NCI-H82 treated with DMSO at 0.1 percent for 48 hours (cell line): ENCODE data around the gene FTMT.
"Not testable (repeated sequence)": the region's sequence is repeated elsewhere in the genome, so short reads cannot be mapped to it uniquely, and the experiment has no call there.

ENCODE experiments used
- DNase-seq: peaks from one replicate; lab custom pipeline; 2025; ENCODE audit not compliant: unreplicated experiment; lab: John Stamatoyannopoulos, UW

FTMT gene

DNA sequence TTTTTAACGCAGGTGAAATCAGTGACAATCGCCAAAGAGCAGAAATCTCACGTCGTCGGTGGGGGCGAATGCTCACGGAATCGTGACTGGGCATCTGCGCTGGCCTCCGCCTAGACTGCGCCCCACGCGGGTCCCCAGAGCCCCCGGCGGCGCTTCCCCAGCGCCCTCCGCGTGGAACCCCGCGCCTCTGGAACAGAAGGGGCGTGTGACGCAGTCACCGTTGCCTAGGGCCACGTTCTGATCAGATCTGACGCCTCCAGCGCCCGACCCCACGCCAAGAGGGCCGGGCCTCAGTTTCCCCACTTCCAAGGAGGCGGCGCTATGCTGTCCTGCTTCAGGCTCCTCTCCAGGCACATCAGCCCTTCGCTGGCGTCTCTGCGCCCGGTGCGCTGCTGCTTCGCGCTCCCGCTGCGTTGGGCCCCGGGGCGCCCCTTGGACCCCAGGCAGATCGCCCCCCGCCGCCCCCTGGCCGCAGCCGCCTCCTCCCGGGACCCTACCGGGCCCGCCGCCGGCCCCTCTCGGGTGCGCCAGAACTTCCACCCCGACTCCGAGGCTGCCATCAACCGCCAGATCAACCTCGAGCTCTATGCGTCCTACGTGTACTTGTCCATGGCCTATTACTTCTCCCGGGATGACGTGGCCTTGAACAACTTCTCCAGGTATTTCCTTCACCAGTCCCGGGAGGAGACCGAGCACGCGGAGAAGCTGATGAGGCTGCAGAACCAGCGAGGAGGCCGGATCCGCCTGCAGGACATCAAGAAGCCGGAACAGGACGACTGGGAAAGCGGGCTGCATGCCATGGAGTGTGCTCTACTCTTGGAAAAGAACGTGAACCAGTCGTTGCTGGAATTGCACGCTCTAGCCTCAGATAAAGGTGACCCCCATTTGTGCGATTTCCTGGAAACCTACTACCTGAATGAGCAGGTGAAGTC, at the start of gene FTMT:
TSS of gene FTMT (plus strand) at position 240 of the 932 bp plus-strand sequence. CDS start at position 322, 82 bp downstream.
- no peak for DNase-seq

DNA sequence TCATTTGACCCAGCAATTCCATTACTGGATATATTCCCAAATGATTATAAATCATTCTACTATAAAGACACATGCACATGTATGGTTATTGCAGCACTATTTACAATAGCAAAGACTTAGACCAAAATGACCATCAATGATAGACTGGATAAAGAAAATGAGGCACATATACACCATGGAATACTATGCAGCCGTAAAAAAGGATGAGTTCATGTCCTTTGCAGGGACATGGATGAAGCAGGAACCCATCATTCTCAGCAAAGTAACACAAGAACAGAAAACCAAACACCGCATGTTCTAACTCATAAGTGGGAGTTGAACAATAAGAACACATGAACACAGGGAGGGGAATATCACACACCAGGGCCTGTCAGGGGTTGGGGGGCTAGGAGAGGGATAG, 46.4 kb upstream of the FTMT start:
- DNase-seq, result not testable (repeated sequence)

DNA sequence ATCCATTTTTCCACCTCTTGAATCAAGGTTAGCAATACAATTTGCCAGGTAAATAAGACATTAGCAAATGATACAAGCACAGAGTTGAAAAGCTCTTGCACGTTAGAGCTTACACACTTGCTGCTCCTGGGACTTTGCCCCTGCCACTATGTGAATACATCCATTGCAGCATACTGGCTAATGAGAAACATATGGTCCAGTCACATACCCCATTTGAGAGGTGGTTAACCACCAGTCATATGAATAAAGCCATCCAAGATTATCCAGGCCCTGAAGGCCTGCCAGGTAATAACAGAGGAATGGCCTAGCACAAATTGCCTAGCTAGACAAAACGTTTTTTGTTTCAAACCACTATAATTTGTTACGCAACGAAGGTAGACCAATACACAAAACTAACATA, 45.8 kb upstream of the FTMT start:
- DNase-seq, result no peak

DNA sequence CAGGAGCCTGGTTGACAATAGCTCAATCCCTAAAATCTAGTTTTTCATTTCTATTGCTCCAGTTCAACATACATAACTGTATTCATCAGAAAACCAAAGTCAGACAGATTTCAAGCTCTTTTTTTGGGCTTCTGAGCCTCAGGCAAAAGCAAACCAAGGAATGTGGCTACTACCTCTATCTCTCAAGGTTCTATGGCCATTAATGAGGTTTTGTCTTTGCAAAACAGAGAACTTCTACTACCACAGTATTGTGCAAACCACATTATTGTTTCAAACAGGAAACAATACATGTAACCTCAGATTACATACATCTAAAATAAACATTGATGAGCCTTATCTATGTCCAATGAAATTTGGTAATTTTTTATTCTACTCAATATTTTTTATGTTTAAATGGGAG, 35.5 kb upstream of the FTMT start:
- DNase-seq, result no peak

DNA sequence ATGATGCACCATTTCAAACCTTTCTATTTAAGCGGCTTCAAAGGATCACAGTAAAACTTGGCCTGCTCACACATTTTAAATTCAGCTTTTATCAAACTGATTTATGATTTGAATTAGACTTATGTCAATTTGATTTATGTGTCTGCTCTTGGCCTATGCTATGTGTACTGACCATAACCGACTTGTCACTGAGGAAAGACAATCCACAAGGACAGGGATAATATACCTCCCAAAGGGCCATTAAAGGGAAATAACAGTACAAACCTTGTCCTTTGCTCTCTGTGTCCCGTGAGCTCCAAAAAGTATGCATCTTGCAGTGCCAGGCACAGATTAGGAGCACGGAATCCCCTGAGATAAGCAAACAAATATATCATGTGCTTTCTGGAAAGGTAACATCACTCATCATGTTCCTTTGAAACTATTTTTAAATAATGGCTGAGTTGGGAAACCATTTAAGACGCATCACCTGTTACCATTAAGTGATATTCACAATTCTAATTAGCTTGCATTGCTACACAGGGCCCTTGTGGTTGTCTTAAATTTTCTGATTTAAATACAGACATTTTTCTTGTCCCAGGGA, 31.9 kb upstream of the FTMT start:
- DNase-seq, result no peak

DNA sequence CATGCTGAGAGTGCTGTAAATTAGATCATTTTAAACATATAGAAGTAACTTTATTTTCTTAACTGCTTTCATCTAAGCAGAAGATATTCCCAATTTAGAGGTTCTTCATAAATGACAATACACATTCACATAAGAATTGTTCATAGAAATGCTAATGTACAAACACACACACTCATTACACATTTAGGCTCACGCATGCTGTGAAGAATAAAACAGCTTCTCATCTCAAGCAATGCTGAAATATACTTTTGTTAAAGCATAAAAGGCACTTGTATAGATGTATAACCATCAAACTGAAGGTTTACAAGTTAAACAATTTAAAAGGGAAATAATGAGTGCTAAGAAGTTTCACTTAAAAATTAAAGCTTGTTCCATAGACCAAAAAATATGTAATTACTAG, 18.1 kb upstream of the FTMT start:
- DNase-seq, result no peak

DNA sequence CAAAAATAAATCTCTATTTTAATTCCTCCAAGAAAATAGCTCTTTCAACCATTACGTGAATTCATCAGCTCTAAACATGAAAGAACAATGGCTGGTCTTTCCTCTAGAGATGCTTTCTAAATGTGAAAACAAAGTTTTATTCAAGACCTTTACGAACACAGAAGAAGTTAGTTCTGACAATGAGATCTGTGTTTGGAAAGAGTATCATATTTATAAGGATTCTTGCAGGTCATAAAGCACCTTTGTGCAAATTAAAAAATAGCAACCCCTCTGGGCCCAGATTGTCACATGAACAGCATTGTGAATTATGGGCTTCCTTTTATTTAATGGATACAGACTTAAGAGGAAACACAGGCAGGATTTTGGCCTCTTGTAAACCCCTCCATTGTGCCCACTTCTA, 17.7 kb upstream of the FTMT start:
- DNase-seq, result no peak

DNA sequence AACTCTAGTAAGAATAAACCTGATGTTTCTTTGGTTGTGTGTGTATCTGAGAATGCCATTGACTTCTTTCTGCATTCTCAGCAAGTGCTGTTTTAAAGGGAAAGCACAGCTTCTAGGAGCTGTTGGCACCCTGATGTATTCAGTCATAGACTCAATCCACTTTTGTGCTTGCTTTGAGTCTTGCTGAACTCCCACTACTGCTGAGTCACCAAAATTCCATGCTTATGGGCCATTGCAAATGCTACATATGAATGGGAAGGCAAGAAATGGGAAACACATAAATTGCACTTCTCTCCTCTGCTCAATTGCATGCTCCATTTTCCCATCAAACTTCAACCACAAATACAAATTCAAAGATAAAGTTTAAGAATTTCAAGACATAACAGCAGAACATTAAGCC, 9.8 kb upstream of the FTMT start:
- no peak for DNase-seq

DNA sequence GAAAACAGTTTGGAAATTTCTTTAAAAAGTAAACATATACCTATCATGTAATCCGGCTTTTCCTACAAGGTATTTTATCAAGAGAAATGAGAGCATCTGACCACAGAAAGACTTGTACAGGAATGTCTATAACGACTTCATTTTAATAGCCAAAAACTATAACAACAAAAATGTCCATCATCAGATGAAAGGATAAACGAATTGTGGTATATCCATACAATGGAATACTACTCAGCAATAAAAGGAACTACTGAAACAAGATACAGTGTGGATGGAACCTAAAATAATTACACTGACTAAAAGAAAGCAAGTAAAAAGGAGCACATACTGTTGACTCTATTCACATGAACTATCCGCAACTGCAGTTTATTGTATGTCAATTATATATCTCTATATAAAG, 1.4 kb upstream of the FTMT start:
- DNase-seq, result no peak

DNA sequence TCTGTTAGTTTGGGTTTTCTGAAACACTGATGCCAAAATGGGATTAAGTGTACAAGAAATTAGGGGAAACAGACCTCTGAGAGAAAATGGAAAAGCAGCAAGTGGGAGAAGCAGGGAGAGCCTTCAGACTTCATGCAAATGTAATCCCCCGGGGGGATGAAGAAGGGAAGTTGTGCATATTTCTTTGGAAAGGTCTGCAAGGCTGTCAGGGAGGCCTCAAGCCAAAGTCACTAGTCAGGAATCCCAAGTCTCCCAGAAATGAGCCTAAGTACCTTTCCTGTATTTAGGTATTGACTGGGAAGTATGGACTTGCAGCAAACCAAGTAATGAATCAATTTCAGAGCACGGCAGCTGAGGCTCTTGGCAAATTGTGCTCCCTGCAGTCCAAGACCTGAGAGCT, 2.2 kb downstream of the FTMT start:
- DNase-seq, result no peak

DNA sequence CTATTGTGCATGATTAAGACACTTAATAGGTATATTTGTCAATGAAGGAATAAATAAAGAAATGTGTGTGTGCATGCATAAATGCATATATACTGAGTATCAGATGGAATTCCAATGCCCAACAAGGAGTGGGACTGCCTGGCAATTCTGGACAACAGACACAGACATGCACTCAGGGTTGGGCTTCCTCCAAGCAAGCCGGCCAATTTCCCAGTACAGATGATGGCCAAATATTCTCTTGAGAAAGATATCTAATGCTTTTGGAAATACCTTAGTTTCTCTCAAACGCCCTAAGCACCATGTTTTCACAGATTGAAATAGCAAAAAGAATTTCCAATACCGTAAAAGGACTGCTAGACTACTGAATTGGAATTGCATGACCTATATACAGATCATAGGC, 11.1 kb downstream of the FTMT start:
- DNase-seq, result no peak

DNA sequence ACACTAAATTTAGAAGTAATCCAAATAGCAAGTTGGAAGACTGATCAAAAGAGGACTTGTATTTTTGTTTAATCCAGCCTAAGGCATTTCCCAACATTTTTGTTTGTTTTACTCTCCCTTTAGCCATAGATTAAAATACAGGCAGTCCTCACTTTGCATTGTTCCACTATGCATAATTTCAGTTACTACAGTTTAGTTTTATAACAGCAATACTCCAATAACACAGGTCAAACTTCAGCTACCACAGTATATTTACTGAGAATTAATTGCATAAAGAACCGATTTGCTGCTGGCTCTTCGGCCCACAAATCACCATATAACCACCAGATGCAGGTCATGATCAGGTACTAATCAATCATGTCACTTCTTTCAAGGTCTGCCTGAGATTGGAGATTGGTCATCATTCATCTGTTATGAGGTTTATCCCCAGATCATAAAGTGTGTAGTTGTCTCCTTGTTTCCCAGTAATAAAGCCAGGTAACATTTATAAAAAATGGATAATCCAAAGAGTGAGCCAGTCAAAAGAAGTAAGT, 12.1 kb downstream of the FTMT start:
- no peak for DNase-seq

DNA sequence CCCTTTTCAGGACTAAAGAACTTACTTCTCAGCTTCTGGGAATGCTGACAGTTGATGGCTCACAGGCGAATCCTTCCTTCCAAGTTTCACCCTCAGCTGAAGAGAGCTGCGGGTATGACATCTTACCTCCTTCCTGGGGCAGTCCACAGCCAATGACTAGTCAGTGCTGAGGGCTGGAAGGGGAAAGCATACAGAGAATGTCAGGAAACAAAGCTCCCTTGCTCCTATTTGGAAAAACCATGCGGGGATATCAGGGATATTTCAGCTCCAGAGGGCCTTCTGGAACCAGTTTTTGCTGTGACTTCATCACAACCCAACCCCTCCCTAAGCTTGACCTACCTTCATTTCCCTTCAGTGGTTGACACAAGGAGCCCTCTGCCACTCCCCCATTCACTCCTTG, 15.7 kb downstream of the FTMT start:
- no peak for DNase-seq

DNA sequence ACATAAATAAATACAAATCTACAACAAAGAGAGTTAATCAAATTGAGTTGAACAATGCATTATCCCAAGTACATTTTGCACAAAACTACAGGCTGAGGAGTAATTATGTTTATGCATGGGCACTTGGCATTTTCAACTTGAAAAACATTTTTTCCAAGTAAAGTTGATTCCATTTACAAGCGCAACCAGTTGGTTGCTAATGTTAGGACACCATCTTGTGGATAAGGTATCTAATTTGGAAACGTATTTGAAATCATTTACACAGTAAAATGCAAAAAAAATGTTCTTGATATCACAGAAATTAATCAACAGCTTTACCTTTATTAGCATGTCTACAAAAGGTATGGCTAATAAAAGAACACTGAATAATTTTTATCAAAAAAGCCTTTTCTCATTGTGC, 18.8 kb downstream of the FTMT start:
- DNase-seq, result no peak

DNA sequence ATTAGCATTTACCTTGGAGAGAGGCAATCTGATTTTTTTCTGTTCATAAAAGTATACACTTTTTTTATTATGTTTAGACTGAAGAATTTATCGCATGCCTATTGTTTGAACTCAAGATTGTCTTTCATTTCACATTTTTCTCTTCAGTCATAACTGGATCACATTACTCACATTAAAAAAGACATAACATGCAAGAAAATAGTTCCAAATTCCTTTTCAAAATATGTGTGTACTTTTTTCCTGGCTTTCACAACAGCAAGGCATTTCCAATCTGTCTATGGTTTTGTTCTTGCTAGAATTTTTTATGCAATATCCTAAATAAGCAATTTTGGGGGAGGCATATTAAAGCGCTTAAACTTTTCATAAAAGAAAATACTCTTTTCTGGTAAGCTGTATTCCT, 21.2 kb downstream of the FTMT start:
- DNase-seq, result no peak

DNA sequence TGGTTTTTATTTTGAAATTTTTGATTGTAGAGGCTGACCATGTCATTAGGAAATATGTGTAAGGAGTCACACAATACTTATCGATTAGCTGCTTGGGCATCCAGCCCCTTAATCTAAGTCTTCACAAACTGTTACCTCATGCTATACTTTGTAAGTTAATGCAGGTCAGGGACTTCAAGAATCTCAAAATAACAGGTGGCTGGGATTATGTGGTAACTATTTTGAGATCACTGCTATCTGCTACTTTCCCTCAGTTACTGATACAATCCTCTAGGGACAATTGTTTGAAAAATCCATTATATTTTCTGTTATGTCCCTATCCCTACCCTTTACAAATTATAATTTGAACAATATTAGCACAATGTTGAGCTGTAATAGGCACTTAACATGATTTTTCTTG, 21.7 kb downstream of the FTMT start:
- no peak for DNase-seq

DNA sequence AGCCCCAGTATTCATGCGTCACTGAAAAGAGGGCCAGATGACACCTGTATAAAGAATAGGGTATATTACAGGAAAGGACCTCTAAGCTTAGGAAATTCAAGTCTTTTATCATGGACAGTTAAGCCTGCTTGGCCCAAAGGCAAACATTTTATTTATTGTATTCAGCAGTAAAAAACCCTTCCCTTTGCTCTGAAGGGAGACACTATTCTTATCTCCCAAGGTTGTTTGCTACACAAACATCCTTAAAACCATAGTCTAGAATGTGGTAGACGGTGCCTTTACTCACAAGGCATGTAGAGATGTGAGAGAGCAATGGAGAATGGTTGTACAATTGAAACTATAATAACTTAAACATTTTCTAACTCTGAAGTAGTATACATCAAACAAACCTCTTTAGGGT, 33.9 kb downstream of the FTMT start:
- DNase-seq, result no peak

DNA sequence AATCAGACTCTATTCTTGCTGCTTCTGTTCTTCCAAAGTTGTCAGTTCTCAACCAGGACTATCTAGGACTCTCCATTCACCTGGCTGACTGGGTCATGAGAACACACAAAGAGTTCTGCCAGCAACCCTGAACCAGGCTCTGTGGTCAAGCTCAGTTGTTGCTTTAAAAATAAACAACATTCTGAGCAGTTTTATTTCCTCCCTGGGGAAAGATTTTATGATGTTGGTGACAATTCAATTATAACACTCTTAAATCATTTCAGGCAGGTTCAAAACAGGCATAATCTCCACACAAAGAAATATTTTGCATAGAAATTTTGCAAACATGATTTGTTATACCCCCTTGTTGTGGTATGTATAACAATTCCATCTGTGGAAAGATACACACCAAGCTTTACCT, 36.0 kb downstream of the FTMT start:
- no peak for DNase-seq

DNA sequence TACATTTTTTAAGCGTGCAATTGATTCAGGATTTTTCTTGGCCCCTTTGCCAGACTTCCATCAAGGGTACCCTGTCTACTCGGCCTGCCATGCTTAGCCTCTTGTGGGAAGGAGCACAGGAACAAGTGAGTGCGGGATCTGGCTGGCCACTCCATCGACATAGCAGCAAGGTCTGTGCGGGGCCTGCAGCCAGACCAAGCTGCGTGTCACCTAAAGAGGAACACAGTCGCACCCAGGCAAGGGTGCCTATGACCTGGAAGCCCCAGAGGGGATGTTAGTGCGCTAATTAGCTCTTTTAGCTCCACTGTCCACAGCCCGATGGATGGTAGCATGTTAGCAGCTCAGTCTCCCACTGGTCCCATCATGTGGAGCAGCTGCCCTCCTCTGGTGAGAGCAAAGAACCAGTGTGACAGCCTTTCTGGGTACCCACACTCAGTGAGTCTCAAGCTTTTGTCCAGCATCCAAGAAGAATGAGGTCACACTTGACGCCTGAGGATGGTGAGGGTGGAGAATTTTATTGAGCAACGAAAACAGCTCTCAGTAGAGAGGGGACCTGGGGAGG, 38.7 kb downstream of the FTMT start:
- no peak for DNase-seq

DNA sequence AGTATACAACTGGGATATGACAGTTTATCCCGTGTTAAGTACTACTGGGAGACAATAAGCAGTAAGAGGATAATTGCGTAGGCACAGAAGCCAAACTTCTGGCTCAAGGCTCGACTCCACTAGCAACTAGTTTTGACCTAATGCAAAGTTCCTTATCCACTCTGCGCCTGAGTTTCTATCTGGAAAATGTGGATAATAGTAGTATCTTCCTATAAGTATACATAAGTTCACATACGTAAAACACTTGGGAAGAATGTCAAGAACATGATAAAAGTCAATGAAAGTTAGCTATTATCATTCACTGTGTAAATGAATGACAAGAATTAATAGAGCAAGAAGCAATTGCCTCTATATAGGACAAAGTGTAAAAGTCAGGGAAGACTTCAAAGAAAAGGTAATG, 45.7 kb downstream of the FTMT start:
- DNase-seq, result peak; percentile 4

DNA sequence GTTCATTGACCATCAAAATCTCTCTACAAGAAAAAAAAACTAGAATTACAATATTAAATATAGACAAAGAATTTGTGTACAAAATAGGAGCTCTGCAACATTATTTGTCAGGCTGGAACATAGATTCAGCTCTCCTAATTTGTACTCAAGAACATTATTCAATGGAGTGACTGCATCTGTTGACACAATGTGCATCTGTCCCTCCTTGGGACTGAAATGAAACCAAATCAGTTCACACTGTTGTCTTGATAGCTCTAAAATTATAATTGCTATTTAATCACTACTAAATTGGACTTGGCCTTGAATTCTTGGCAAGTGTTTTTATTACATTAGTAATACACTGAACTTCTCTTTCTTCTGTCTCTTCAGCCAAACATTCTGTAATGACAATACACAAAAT, 47.7 kb downstream of the FTMT start:
- no peak for DNase-seq
